H1 (cell line): ENCODE data around the gene CFAP97D2. TPM values are rescaled to one million over a fixed set of nuclear protein-coding genes. Genes with fewer than 3 reads are reported as not detected.
"Not testable (repeated sequence)": the region's sequence is repeated elsewhere in the genome, so short reads cannot be mapped to it uniquely, and the experiment has no call there.

Experiments used
- CTCF ChIA-PET: fragments of 300-600 bp; sonication (Branson Sonifier 250); formaldehyde crosslinking; loops from one replicate; lab custom pipeline; 2021; ENCODE audit not compliant: partially characterized antibody; lab: Charles Lee
- POLR2A ChIA-PET: fragments of 300-600 bp; sonication (Branson Sonifier 250); formaldehyde crosslinking; loops from one replicate; lab custom pipeline; 2021; ENCODE audit warnings: inconsistent platforms; ENCODE audit not compliant: partially characterized antibody; lab: Charles Lee
- DNase-seq, 2 experiments: peaks; one replicate each; pipeline versions ENCODE4 v3.0.0 to v3.0.0-alpha.2; 2010 to 2022; ENCODE audit warnings: low spot score in 2 of 2, low read depth in 1 of 2, mixed read lengths in 1 of 2
- FAIRE-seq: peaks from 2 replicates; lab custom pipeline; 2011; peaks lifted over from hg19 to GRCh38; lab: Jason Lieb, UNC
- H2AFZ ChIP-seq: 2 replicates; pipeline ENCODE4 v1.8.1; 2012; ENCODE audit warnings: low read length, inconsistent platforms
- H2AK5ac ChIP-seq: 2 replicates; pipeline ENCODE4 v1.6.1; 2013; ENCODE audit warnings: low read depth, low read length
- H2BK120ac ChIP-seq: replicated peaks from 2 replicates; pipeline ENCODE3; 2013; ENCODE audit warnings: low read depth, low read length, inconsistent platforms
- H2BK12ac ChIP-seq: 2 replicates; pipeline ENCODE4 v1.6.1; 2013; ENCODE audit warnings: low read depth, low read length
- H2BK15ac ChIP-seq: 2 replicates; pipeline ENCODE4 v1.6.1; 2013; ENCODE audit warnings: low read length
- H2BK20ac ChIP-seq: 2 replicates; pipeline ENCODE4 v1.6.1; 2013; ENCODE audit warnings: low read length
- H2BK5ac ChIP-seq: 2 replicates; pipeline ENCODE4 v1.6.1; 2013; ENCODE audit warnings: low read depth, low read length
- H3K14ac ChIP-seq: 2 replicates; pipeline ENCODE4 v1.6.1; 2013; ENCODE audit warnings: inconsistent platforms; ENCODE audit not compliant: insufficient read length
- H3K18ac ChIP-seq: 2 replicates; pipeline ENCODE4 v1.6.1; 2013; ENCODE audit warnings: low read length; ENCODE audit errors: extremely low read depth
- H3K23ac ChIP-seq: 2 replicates; pipeline ENCODE4 v1.6.1; 2013; ENCODE audit warnings: inconsistent platforms; ENCODE audit not compliant: insufficient read length
- H3K23me2 ChIP-seq: 2 replicates; pipeline ENCODE4 v1.6.1; 2013; ENCODE audit warnings: low read depth, low read length
- H3K27ac ChIP-seq: 2 replicates; pipeline ENCODE4 v1.6.1; 2011; ENCODE audit warnings: low read depth, low read length, inconsistent platforms
- H3K27me3 ChIP-seq, 4 experiments: replicated peaks in 1 of 4; 1 replicate in 1 of 4; 2 replicates in 3 of 4; pipeline versions ENCODE4 v1.6.1 to v1.8.1; 2011 to 2013; ENCODE audit warnings: low read length in 3 of 4, mild to moderate bottlenecking in 3 of 4, inconsistent platforms in 2 of 4, mixed read lengths in 2 of 4, moderate library complexity in 1 of 4; ENCODE audit not compliant: control insufficient read depth in 3 of 4, insufficient read depth in 3 of 4; ENCODE audit errors: extremely low read depth in 1 of 4
- H3K36me3 ChIP-seq, 4 experiments: 2 replicates each; pipeline versions ENCODE4 v1.6.1 to v1.8.1; 2011 to 2013; ENCODE audit warnings: mild to moderate bottlenecking in 4 of 4, low read length in 3 of 4, moderate library complexity in 2 of 4, control low read depth in 1 of 4, inconsistent platforms in 1 of 4; ENCODE audit not compliant: insufficient read depth in 4 of 4, control insufficient read depth in 2 of 4
- H3K4ac ChIP-seq: replicated peaks from 2 replicates; pipeline ENCODE3; 2013; ENCODE audit warnings: low read length, low read depth, mixed read lengths, inconsistent platforms; ENCODE audit not compliant: insufficient read length
- H3K4me1 ChIP-seq, 4 experiments: replicated peaks in 1 of 4; 1 replicate in 1 of 4; 2 replicates in 3 of 4; pipeline versions ENCODE4 v1.6.1 to v1.8.1; 2011 to 2013; ENCODE audit warnings: low read length in 3 of 4, inconsistent platforms in 2 of 4, mixed read lengths in 1 of 4; ENCODE audit not compliant: insufficient read depth in 4 of 4, control insufficient read depth in 3 of 4
- H3K4me2 ChIP-seq, 2 experiments: 2 replicates each; pipeline versions ENCODE4 v1.6.1 to v1.8.1; 2011 to 2013; ENCODE audit warnings: low read depth in 2 of 2, low read length in 2 of 2, control low read depth in 1 of 2, inconsistent platforms in 1 of 2, mild to moderate bottlenecking in 1 of 2; ENCODE audit not compliant: insufficient read depth in 1 of 2
- H3K4me3 ChIP-seq, 4 experiments: fragments of 200-600, 300-600 bp in 1 of 4; sonication (generic), shearing (Covaris generic), sonication (Bioruptor Twin) in 1 of 4; 2 replicates each; pipeline versions ENCODE4 v1.5.1 to v1.8.1; 2011 to 2016; ENCODE audit warnings: low read length in 4 of 4, low read depth in 3 of 4, control low read depth in 2 of 4, inconsistent platforms in 2 of 4, mild to moderate bottlenecking in 2 of 4, mixed read lengths in 1 of 4, moderate library complexity in 1 of 4; ENCODE audit not compliant: insufficient read depth in 2 of 4; ENCODE audit errors: extremely low read depth in 1 of 4
- H3K56ac ChIP-seq: replicated peaks from 2 replicates; pipeline ENCODE3; 2013; ENCODE audit warnings: low read depth, mild to moderate bottlenecking, mixed read lengths, low read length, inconsistent platforms; ENCODE audit not compliant: insufficient read length
- H3K79me1 ChIP-seq: 2 replicates; pipeline ENCODE4 v1.6.1; 2013; ENCODE audit warnings: low read depth, low read length, control low read depth
- H3K79me2 ChIP-seq, 2 experiments: 2 replicates each; pipeline versions ENCODE4 v1.6.1 to v1.8.1; 2012 to 2013; ENCODE audit warnings: low read length in 2 of 2, mild to moderate bottlenecking in 2 of 2, inconsistent platforms in 1 of 2; ENCODE audit not compliant: insufficient read depth in 2 of 2, control insufficient read depth in 1 of 2
- H3K9ac ChIP-seq, 4 experiments: replicated peaks in 1 of 4; 1 replicate in 1 of 4; 2 replicates in 3 of 4; pipeline versions ENCODE4 v1.6.1 to v1.8.1; 2011 to 2013; ENCODE audit warnings: low read depth in 3 of 4, low read length in 3 of 4, control low read depth in 2 of 4, mild to moderate bottlenecking in 2 of 4, moderate library complexity in 2 of 4, inconsistent platforms in 1 of 4; ENCODE audit errors: extremely low read depth in 1 of 4
- H3K9me3 ChIP-seq, 2 experiments: 2 replicates each; pipeline versions ENCODE4 v1.6.1 to v1.8.1; 2012 to 2013; ENCODE audit warnings: mild to moderate bottlenecking in 2 of 2, moderate library complexity in 2 of 2, control low read depth in 1 of 2, inconsistent platforms in 1 of 2, low read depth in 1 of 2, low read length in 1 of 2, mixed read lengths in 1 of 2; ENCODE audit not compliant: insufficient read depth in 2 of 2
- H4K20me1 ChIP-seq, 2 experiments: replicated peaks in 1 of 2; 2 replicates each; pipeline versions ENCODE3 to v1.8.1; 2011 to 2013; ENCODE audit warnings: inconsistent platforms in 2 of 2, low read length in 2 of 2, mild to moderate bottlenecking in 1 of 2; ENCODE audit not compliant: insufficient read depth in 2 of 2, control insufficient read depth in 1 of 2
- H4K5ac ChIP-seq: 2 replicates; pipeline ENCODE4 v1.6.1; 2013; ENCODE audit warnings: low read length, low read depth, mixed read lengths, inconsistent platforms; ENCODE audit not compliant: insufficient read length
- H4K8ac ChIP-seq: 2 replicates; pipeline ENCODE4 v1.8.0; 2013; ENCODE audit warnings: mild to moderate bottlenecking, moderate library complexity, low read length, inconsistent platforms; ENCODE audit not compliant: insufficient read depth; ENCODE audit errors: extremely low read depth
- H4K91ac ChIP-seq: replicated peaks from 2 replicates; pipeline ENCODE3; 2013; ENCODE audit warnings: low read length, mixed read lengths, inconsistent platforms; ENCODE audit not compliant: insufficient read length
- SP1 ChIP-seq: IDR thresholded peaks from 2 replicates; pipeline ENCODE4 v1.6.1; 2011; ENCODE audit warnings: low read depth, low read length
- WGBS, 2 experiments: shearing (Covaris generic) in 1 of 2; methylation state at CpG; one replicate each; pipeline versions ENCODE4 v1.1.6 to v1.1.7; 2013 to 2015; ENCODE audit warnings: low lambda C conversion rate in 2 of 2, mixed read lengths in 2 of 2, inconsistent platforms in 1 of 2, low coverage in 1 of 2, missing lambda C conversion rate in 1 of 2; ENCODE audit not compliant: insufficient replicate concordance in 2 of 2, insufficient coverage in 1 of 2, insufficient read length in 1 of 2; ENCODE audit errors: extremely low coverage in 1 of 2, missing lambda C conversion rate in 1 of 2; 5-methylcytosine and 5-hydroxymethylcytosine counted together
- polyA plus RNA-seq, 7 experiments: library from polyadenylated mRNA; depleted of rRNA in 3 of 7; stranded (reverse) in 5 of 7; unstranded in 2 of 7; fragments of >200 nt in 5 of 7; fragments of 200-250 nt in 2 of 7; gene quantifications; 1 replicate in 5 of 7; 2 replicates in 1 of 7; 4 replicates in 1 of 7; pipeline versions ENCODE4 v1.2.1 to v1.2.3, GENCODE V29; 2011 to 2013; ENCODE audit warnings: missing spikeins in 2 of 7, mixed read lengths in 2 of 7
- total RNA-seq: library from RNA; stranded (reverse); fragmentation: NEBNext Ultra II Directional; extraction: Animal tissue kit (Norgen Biotek cat#: 25700); gene quantifications from 2 replicates; pipeline ENCODE4 v1.2.1, GENCODE V29; 2021
- TF ChIP-seq, protein P1 (sequence below), 3 experiments: IDR thresholded peaks; 1 replicate in 2 of 3; 2 replicates in 1 of 3; pipeline versions ENCODE4 v1.5.1 to v1.6.1; 2011; ENCODE audit warnings: low read length in 3 of 3, mild to moderate bottlenecking in 3 of 3, inconsistent platforms in 2 of 3, low read depth in 1 of 3, moderate library complexity in 1 of 3; ENCODE audit not compliant: insufficient read depth in 1 of 3; ENCODE audit errors: control extremely low read depth in 1 of 3

The CFAP97D2 gene
- total and polyA plus RNA-seq, 2 of the 8 experiments (the other 6 are each of a cell fraction or from before 2014, with no cell fraction given) = not detected

GRCh38 chr13:114198556-114198955, 19.5 kb downstream of the CFAP97D2 start (continued):
- TF ChIP-seq, protein P1, sequence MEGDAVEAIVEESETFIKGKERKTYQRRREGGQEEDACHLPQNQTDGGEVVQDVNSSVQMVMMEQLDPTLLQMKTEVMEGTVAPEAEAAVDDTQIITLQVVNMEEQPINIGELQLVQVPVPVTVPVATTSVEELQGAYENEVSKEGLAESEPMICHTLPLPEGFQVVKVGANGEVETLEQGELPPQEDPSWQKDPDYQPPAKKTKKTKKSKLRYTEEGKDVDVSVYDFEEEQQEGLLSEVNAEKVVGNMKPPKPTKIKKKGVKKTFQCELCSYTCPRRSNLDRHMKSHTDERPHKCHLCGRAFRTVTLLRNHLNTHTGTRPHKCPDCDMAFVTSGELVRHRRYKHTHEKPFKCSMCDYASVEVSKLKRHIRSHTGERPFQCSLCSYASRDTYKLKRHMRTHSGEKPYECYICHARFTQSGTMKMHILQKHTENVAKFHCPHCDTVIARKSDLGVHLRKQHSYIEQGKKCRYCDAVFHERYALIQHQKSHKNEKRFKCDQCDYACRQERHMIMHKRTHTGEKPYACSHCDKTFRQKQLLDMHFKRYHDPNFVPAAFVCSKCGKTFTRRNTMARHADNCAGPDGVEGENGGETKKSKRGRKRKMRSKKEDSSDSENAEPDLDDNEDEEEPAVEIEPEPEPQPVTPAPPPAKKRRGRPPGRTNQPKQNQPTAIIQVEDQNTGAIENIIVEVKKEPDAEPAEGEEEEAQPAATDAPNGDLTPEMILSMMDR (IDR thresholded peaks at IDR 0.05; ENCODE audit: control extremely low read depth in 1 of 3, insufficient read depth in 1 of 3, low read depth in 1 of 3, low read length in 3 of 3) = no peak
- TF ChIP-seq SP1 = no peak

- H3K27ac ChIP-seq, H3K9ac ChIP-seq, H3K4me2 ChIP-seq, H3K27me3 ChIP-seq, H3K4me1 ChIP-seq, H3K9me3 ChIP-seq, POLR2A ChIA-PET, H3K79me1 ChIP-seq, FAIRE-seq, H2BK5ac ChIP-seq, H3K14ac ChIP-seq, H3K36me3 ChIP-seq, H2BK20ac ChIP-seq, H2BK120ac ChIP-seq, H3K23me2 ChIP-seq, H4K8ac ChIP-seq, H3K4me3 ChIP-seq, H3K4ac ChIP-seq, H3K56ac ChIP-seq, H3K23ac ChIP-seq, H3K18ac ChIP-seq, H4K5ac ChIP-seq, H2BK15ac ChIP-seq, H2BK12ac ChIP-seq, DNase-seq, H4K20me1 ChIP-seq, H2AK5ac ChIP-seq, H3K79me2 ChIP-seq, H2AFZ ChIP-seq, H4K91ac ChIP-seq: not testable (repeated sequence)
- CTCF ChIA-PET = interaction anchor here (0.6 kb wide), 1 partner anchor 11 kb away, joined by 3 read pairs; no protein-coding TSS in a partner anchor
- 93% methylated on average over 35 of the region's 75 CpGs; no CpG with 5 or more reads in 1 of the 2 experiments for WGBS, 2 experiments
These were observed 20.5 kb downstream of the CFAP97D2 start for GRCh38 chr13:114199526-114199925.
